C4-2B (cell line): Measurements from ENCODE around the gene SP2.

Experiments used
- CTCF ChIP-seq: fragments of 450-650 bp; conservative IDR thresholded peaks from 2 replicates; pipeline ENCODE4 v1.5.1; 2017; ENCODE audit warnings: mild to moderate bottlenecking
- ZFX ChIP-seq: fragments of 450-650 bp; IDR thresholded peaks from 2 replicates; pipeline ENCODE4 v1.6.1; 2017

GRCh38 chr17:47902039-47902744, 6.2 kb downstream of the SP2 start:
- no peak for TF ChIP-seq CTCF
- no peak for TF ChIP-seq ZFX
